PC-9 (cell line): Measurements from ENCODE around the gene SULT4A1. TPM values are rescaled to one million over a fixed set of nuclear protein-coding genes. Genes with fewer than 3 reads are reported as not detected.

Experiments used
- BruUV-seq: library from RNA; stranded (reverse); fragments of 400-500 nt; replicated peaks from 2 replicates; lab custom pipeline; 2021; lab: Mats Ljungman, UMichigan
- CTCF ChIA-PET: fragments of 300-600 bp; sonication (Branson Sonifier 250); formaldehyde crosslinking; loops from one replicate; lab custom pipeline; 2022; ENCODE audit warnings: antibody characterized with exemption; lab: Charles Lee
- POLR2A ChIA-PET: fragments of 300-600 bp; sonication (Branson Sonifier 250); formaldehyde crosslinking; loops from one replicate; lab custom pipeline; 2022; ENCODE audit warnings: antibody characterized with exemption; ENCODE audit not compliant: unreplicated experiment; lab: Charles Lee
- DNase-seq, 2 experiments: peaks; one replicate each; pipeline versions ENCODE4 v3.0.0 to v3.0.0-alpha.2; 2015 to 2022; ENCODE audit warnings: mixed read lengths in 1 of 2
- H2AFZ ChIP-seq: fragments of 200-600 bp; sonication (generic); 2 replicates; pipeline ENCODE4 v1.8.1; 2017; ENCODE audit warnings: antibody characterized with exemption
- H3F3A ChIP-seq: fragments of 200-600 bp; sonication (generic); 2 replicates; pipeline ENCODE4 v1.8.1; 2017; ENCODE audit warnings: antibody characterized with exemption, mild to moderate bottlenecking, low read depth; ENCODE audit not compliant: insufficient read depth
- H3K27ac ChIP-seq: fragments of 200-600 bp; sonication (generic); 2 replicates; pipeline ENCODE4 v1.6.1; 2016; ENCODE audit warnings: mixed run types
- H3K27me3 ChIP-seq: fragments of 200-600 bp; sonication (generic); 2 replicates; pipeline ENCODE4 v1.6.1; 2016; ENCODE audit warnings: low read depth, mixed run types; ENCODE audit not compliant: insufficient read depth
- H3K36me3 ChIP-seq: fragments of 200-600 bp; sonication (generic); 2 replicates; pipeline ENCODE4 v1.6.1; 2016; ENCODE audit warnings: low read depth, mixed run types
- H3K4me1 ChIP-seq: fragments of 200-600 bp; sonication (generic); replicated peaks from 2 replicates; pipeline ENCODE4 v1.6.1; 2016; ENCODE audit warnings: mixed run types; ENCODE audit not compliant: insufficient read depth
- H3K4me2 ChIP-seq: fragments of 200-600 bp; sonication (generic); 2 replicates; pipeline ENCODE4 v1.6.1; 2017; ENCODE audit warnings: mixed run types
- H3K4me3 ChIP-seq: fragments of 200-600 bp; sonication (generic); 2 replicates; pipeline ENCODE4 v1.6.1; 2016; ENCODE audit warnings: mixed run types
- H3K79me2 ChIP-seq: fragments of 200-600 bp; sonication (generic); 2 replicates; pipeline ENCODE4 v1.6.1; 2017; ENCODE audit warnings: low read depth, mixed run types
- H3K9me2 ChIP-seq: fragments of 200-600 bp; sonication (generic); 2 replicates; pipeline ENCODE4 v1.8.1; 2017; ENCODE audit warnings: mild to moderate bottlenecking; ENCODE audit not compliant: insufficient read depth
- H3K9me3 ChIP-seq: fragments of 200-600 bp; sonication (generic); 2 replicates; pipeline ENCODE4 v1.8.1; 2016; ENCODE audit warnings: low read depth; ENCODE audit not compliant: insufficient read depth
- H4K20me1 ChIP-seq: fragments of 200-600 bp; sonication (generic); 2 replicates; pipeline ENCODE4 v1.8.1; 2017; ENCODE audit not compliant: insufficient read depth
- EZH2 ChIP-seq: fragments of 200-600 bp; sonication (generic); IDR thresholded peaks from 2 replicates; pipeline ENCODE4 v1.8.0; 2017; ENCODE audit warnings: antibody characterized with exemption, low read depth
- intact Hi-C: fragments of 100-400 bp; cut with micrococcal nuclease; formaldehyde crosslinking; loops from one replicate; pipeline ENCODE4 v1.10.0; 2022; ENCODE audit not compliant: unreplicated experiment
- total RNA-seq: library from RNA; stranded (reverse); gene quantifications from 2 replicates; pipeline ENCODE4 v1.2.3, GENCODE V29; 2021
- TF ChIP-seq, protein P1 (sequence below): fragments of 200-600 bp; sonication (generic); conservative IDR thresholded peaks from 2 replicates; pipeline ENCODE4 v1.6.1; 2017; ENCODE audit warnings: mixed run types, antibody characterized with exemption, mild to moderate bottlenecking, moderate library complexity

Gene SULT4A1
- total RNA-seq, 1 experiment from 2014 or later, result 3.4 TPM

DNA sequence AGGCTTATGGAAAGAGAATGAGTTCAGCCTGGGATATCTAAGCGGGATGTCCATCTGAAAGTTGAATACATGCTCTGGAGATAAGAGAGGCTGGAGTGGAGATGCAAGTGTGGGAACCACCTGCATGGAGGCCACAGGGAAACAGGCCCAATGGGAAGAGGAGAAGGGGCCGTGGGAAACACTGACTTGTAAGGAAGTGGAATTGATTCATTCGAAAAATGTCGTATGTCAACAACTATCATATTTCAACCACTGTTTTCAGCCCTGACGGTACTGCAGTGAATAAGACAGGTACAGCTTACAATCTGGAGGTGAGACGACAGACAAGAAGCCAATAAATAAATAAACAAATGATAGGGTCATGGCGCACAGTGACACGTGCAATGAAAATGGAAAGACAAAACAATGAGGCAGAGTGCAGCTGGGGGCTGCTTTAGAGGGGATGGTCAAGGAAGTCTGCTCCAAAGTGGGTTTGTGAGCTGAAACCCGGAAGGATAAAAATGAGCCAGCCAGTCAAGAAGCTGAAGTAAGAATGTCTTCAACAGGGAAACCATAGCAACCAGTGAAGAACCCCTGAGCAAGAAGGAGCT, 86.1 kb downstream of the SULT4A1 start:
- Histone ChIP-seq H3K79me2 (no peaks in the 10 kb centered on the region), H4K20me1 (no peaks in the 10 kb centered on the region), H3K4me1 (peaks cover 23% of the 10 kb centered on the region), H3F3A (peaks cover 21% of the 10 kb centered on the region; the same call in 1 of the 2 replicates), H3K27ac (no peak overlapping the region), H3K9me2 (no peaks in the 10 kb centered on the region), H3K27me3 (no peaks in the 10 kb centered on the region), H3K4me3 (no peak overlapping the region), H3K9me3 (no peaks in the 10 kb centered on the region), H3K4me2 (peak overlapping the region; percentile 41; the same call in 1 of the 2 replicates), H2AFZ (no peak overlapping the region), H3K36me3 (no peaks in the 10 kb centered on the region)
- ChIA-PET POLR2A (interaction anchor here (0.7 kb wide), 1 partner anchor 175 kb away, joined by 4 read pairs; no protein-coding TSS in a partner anchor), CTCF (interaction anchor here (0.6 kb wide), 1 partner anchor 659 kb away, joined by 9 read pairs; no protein-coding TSS in a partner anchor)
- intact Hi-C loops, result no loop called here
- TF ChIP-seq, protein P1, sequence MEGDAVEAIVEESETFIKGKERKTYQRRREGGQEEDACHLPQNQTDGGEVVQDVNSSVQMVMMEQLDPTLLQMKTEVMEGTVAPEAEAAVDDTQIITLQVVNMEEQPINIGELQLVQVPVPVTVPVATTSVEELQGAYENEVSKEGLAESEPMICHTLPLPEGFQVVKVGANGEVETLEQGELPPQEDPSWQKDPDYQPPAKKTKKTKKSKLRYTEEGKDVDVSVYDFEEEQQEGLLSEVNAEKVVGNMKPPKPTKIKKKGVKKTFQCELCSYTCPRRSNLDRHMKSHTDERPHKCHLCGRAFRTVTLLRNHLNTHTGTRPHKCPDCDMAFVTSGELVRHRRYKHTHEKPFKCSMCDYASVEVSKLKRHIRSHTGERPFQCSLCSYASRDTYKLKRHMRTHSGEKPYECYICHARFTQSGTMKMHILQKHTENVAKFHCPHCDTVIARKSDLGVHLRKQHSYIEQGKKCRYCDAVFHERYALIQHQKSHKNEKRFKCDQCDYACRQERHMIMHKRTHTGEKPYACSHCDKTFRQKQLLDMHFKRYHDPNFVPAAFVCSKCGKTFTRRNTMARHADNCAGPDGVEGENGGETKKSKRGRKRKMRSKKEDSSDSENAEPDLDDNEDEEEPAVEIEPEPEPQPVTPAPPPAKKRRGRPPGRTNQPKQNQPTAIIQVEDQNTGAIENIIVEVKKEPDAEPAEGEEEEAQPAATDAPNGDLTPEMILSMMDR, result no peak
- TF ChIP-seq EZH2, result no peak
- DNase-seq, result peak; percentile 61 to 99
- no TSS peak for BruUV-seq

Other genes with a start within 250 kb of the SULT4A1 start
- gene EFCAB6, start 50.2 kb downstream of the SULT4A1 start, total RNA-seq, result 2.3 and 2.5 TPM in 2 replicates
- gene PNPLA5, start 29.5 kb upstream of the SULT4A1 start, total RNA-seq, result not detected in 2 replicates
- 22.2 and 26.8 TPM in 2 replicates for gene PNPLA3, start 61.3 kb upstream of the SULT4A1 start, total RNA-seq
- 72.2 and 73.9 TPM in 2 replicates for gene SAMM50, start 92.9 kb upstream of the SULT4A1 start, total RNA-seq
- gene PARVB, start 161.8 kb upstream of the SULT4A1 start, total RNA-seq, result 35.3 and 40.9 TPM in 2 replicates